GM21576 (cell line): ENCODE results near the gene SLC13A1.
"Not testable (repeated sequence)": the region's sequence is repeated elsewhere in the genome, so short reads cannot be mapped to it uniquely, and the experiment has no call there.

Experiments
- ATAC-seq: cut with Tn5 transposase; IDR thresholded peaks from one replicate; pipeline ENCODE4 v1.9.1; 2021; ENCODE audit warnings: mild to moderate bottlenecking, moderate library complexity; ENCODE audit not compliant: unreplicated experiment

SLC13A1 gene, protein sequence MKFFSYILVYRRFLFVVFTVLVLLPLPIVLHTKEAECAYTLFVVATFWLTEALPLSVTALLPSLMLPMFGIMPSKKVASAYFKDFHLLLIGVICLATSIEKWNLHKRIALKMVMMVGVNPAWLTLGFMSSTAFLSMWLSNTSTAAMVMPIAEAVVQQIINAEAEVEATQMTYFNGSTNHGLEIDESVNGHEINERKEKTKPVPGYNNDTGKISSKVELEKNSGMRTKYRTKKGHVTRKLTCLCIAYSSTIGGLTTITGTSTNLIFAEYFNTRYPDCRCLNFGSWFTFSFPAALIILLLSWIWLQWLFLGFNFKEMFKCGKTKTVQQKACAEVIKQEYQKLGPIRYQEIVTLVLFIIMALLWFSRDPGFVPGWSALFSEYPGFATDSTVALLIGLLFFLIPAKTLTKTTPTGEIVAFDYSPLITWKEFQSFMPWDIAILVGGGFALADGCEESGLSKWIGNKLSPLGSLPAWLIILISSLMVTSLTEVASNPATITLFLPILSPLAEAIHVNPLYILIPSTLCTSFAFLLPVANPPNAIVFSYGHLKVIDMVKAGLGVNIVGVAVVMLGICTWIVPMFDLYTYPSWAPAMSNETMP

DNA sequence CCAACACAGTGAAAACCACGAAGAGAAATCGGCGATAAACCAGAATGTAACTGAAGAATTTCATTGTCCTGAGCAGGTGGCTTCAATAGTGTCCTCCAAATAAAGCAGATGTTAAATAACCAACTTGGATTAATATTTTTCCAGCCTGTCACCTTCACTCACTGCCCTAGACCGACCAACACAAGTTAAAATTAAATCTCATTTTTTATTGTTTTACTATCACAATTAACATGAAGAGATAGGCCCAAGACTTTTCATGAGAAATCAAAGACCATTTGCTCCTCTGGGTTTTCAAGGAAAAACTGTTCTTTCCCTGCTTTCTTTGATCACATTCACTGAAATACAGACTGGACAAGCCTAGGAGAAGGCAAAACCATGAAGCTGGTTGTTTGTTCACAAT is at the start of gene SLC13A1:
TSS of gene SLC13A1 (minus strand) at position 87 of the 400 bp plus-strand sequence. CDS start at position 64, 23 bp downstream.
- ATAC-seq: no peak

- ATAC-seq: no peak
Observed at GRCh38 chr7:123244768-123245167, 45.0 kb upstream of the SLC13A1 start.

GRCh38 chr7:123242467-123243092 is 42.8 kb upstream of the SLC13A1 start:
- no peak for ATAC-seq

- no peak for ATAC-seq
Observed at GRCh38 chr7:123241809-123242208, 42.0 kb upstream of the SLC13A1 start.

GRCh38 chr7:123231021-123232000 is 31.5 kb upstream of the SLC13A1 start:
- ATAC-seq: no peak

GRCh38 chr7:123230603-123231002 is 30.8 kb upstream of the SLC13A1 start:
- ATAC-seq: no peak

- ATAC-seq: no peak
Observed at GRCh38 chr7:123230147-123230546, 30.4 kb upstream of the SLC13A1 start.

DNA sequence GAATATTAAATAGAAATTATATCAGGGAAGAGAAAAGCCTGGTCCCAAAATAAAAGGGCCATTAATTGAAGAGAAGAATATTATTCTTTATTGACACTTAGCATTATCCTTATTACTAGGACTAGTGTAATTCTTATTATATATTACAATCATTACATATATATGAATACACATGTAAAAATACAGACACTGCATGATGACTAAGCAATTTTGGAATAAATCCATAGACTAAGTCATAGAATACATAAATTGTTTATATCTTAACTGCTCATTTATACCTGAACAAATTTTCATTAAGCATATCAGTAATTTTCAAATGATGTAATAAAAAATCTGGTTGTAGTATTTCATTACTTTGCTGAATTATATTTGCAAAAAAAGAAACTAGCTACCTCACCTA is 29.7 kb upstream of the SLC13A1 start:
- ATAC-seq: no peak

DNA sequence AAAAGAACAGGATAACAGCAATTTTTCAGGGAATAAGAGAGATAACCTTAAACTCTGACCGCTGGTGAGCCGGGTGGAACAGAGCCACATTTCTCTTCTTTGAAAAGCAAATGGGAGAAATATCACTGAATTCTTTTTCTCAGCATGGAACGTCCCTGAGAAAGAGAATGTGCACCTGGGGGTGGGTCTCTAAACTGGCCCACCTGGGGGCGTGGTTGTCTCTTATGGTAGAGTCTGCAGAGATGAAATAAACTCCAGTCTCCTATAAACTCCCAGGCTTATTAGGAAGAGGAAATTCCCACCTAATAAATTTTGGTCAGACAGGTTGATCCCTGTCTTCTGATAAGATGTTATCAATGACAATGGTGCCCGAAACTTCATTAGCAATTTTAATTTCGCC is 27.9 kb upstream of the SLC13A1 start:
- ATAC-seq: not testable (repeated sequence)

DNA sequence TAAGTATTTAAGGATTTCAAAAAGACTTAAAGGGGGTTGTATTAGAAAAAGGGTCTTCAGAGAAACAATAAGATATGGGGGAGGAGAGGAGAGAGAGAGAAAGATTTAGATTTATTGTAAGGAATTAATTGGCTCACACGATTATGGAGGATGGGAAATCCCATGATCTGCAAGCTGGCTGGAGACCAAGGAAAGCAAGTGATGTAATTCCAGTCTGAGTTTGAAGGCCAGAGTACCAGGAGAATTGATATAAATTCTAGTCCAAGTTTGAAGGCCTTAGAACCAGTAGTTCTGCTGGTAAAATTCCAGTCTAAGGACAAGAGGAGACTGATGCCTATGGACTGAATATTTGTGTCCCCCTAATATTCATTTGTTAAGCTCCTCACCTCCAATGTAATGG is 20.6 kb upstream of the SLC13A1 start:
- ATAC-seq: no peak

DNA sequence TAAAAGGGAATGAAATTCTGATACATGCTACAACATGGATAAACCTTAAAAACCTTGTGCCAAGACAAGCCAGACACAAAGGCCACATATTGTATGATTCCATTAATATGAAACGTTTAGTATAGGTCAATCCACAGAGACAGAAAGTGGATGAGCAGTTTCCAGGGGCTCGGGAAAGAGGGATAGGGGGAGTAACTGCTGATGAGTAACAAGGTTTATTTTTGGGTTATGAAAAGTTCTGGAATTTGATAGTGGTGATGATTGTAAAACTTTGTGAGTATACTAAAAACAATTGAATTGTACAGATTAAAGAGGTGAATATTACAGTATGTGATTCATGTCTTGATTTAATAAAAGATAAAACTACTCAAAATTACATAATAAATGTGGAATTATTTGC is 19.1 kb upstream of the SLC13A1 start:
- ATAC-seq: no peak

- ATAC-seq: no peak
Observed at GRCh38 chr7:123216825-123217224, 17.1 kb upstream of the SLC13A1 start.

DNA sequence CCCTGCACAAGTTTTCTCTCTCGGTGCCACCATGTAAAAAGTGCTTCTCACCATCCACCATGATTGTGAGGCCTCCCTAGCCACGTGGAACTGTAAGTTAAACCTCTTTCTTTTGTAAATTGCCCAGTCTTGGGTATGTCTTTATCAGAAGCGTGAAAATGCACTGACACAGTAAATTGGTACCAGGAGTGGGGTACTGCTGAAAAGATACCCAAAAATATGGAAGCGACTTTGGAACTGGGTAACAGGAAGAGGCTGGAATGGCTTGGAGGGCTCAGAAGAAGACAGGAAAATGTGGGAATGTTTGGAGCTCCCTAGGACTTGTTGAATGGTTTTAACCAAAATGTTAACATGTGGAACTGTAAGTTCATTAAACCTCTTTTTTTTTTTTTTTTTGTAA is 15.6 kb upstream of the SLC13A1 start:
- no peak for ATAC-seq

DNA sequence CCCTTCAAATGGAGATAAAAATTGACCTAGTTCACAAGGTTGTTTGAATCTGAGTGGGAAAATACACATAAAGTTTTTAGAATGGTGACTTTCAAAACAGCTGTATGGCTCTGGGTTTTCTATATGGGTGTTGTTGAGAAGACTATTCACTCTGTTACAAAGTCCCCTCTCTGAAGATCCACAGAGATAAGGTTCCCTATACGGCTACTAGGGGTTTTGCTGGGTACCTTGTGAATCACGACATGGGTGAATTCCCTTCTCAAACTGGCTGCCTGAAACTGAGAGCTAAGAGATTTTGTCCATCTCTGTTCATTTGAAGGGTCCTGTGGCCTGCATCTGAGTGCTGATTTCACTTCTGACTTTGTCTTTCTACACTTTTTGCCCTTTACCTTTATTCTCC is 11.8 kb upstream of the SLC13A1 start:
- no peak for ATAC-seq

DNA sequence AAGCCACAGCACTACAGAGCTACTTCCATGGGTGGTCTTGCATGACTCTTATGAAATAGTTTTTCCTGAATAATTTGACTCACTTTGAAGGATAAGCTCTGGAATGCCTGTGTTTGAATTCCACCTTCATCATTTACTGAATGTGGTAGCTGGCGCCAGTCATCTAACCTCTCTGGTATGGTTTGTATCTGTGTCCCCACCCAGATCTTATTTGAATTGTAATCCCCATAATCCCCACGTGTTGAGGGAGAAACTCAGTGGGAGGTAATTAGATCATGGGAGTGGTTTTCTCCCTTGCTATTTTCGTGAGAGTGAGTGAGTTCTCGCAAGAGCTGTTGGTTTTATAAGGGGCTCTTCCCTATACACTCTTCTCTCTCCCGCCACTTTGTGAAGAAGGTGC is 11.2 kb upstream of the SLC13A1 start:
- no peak for ATAC-seq

DNA sequence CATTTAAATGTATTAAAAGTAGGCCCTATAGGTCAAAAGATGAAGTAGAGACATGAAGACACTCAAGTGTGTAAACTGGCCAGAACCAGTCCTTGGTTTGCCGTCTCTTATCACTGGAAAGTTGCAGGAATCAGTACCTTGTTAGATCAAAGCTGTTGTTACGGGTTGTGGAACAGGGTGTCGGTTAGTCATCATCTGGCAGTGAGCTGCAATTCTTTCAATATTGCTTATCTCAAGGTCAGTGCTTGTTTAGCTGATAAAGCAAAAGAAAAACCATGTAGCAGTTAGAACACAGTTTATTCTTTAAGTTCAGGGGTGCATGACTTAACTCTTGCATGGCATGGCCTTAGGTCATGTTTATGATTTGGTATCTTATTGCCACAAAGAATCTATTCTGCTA is 10.0 kb upstream of the SLC13A1 start:
- ATAC-seq: no peak

GRCh38 chr7:123208793-123209192 is 9.0 kb upstream of the SLC13A1 start:
- ATAC-seq: no peak

DNA sequence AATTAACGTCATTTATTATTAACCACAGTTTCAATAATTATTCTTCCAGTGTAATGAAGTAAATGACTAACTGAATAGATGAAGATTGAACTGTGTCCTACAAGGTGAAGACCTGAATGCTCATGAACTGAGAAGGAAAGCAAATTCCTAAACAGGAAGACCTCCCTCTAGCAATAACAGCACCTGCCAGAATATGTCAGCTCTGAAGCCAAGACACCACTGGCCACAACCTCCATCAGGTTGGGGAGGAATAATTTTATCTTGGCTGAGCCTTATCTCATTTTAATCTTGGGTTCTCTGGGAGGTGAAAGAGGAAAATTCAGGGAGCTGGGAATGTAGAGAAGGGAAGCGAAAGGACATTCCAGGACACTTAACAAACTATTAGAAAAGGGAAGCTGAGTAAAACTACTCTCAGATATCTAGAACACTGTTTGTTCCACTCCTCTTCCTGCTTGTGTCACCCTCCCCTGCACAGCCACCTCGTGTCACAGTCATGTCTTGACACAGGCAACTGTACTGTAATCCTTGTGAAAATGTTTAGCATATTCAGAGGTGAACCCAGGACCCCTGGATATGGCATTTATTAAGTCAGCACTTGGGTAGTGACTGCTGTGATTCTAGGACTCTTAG is 4.6 kb upstream of the SLC13A1 start:
- ATAC-seq: no peak

DNA sequence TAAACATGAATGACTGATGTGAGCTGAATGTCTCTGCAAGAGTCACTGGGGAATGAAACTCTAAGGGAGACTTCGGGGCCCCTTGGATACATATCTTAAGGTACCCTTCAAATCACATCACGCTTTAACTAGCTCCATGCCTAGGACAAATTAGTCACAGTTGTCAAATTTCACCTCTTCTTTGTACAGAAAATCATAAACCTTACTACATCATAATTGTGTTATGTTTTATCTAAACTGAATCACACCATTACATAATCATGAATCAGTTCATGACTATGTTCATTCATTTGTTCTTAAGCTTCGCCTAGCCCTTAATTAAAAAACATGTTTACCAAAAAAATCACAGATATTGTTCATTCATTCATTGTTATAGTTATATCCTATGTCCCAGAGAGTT is 2.1 kb upstream of the SLC13A1 start:
- no peak for ATAC-seq
